Peyer's patch (tissue), 4 donors: Measurements from ENCODE around the gene PITX1. TPM values are rescaled to one million over a fixed set of nuclear protein-coding genes. Genes with fewer than 3 reads are reported as not detected.
"Not testable (repeated sequence)": the region's sequence is repeated elsewhere in the genome, so short reads cannot be mapped to it uniquely, and the experiment has no call there.

Experiments
- DNase-seq, 3 donors: peaks; one replicate each; pipeline ENCODE4 v3.0.0-alpha.2; 2017 to 2019
- H3K27ac ChIP-seq, 4 donors: fragments of 200-600 bp; sonication (generic); one replicate each; pipeline ENCODE4 v1.5.1; 2016 to 2019
- H3K27me3 ChIP-seq, 2 donors: fragments of 200-600 bp; sonication (generic); one replicate each; pipeline ENCODE4 v1.5.1; 2019
- H3K36me3 ChIP-seq, 3 donors: fragments of 200-600 bp; sonication (generic); one replicate each; pipeline ENCODE4 v1.5.1; 2016 to 2019
- H3K4me1 ChIP-seq, 4 donors: fragments of 200-600 bp; sonication (generic); one replicate each; pipeline ENCODE4 v1.5.1; 2016 to 2019
- H3K4me3 ChIP-seq, 4 donors: fragments of 200-600 bp; sonication (generic); 1 replicate in 3 of 4; 2 replicates in 1 of 4; pipeline ENCODE4 v1.5.1; 2016 to 2019; ENCODE audit warnings: mild to moderate bottlenecking in 1 of 4
- H3K9me3 ChIP-seq, 4 donors: fragments of 200-600 bp; sonication (generic); one replicate each; pipeline ENCODE4 v1.5.1; 2016 to 2019; ENCODE audit warnings: mild to moderate bottlenecking in 1 of 4
- POLR2A ChIP-seq, 2 donors: fragments of 450-650 bp; IDR thresholded peaks; one replicate each; pipeline ENCODE4 v1.5.1; 2017; ENCODE audit warnings: antibody characterized with exemption in 2 of 2, mild to moderate bottlenecking in 2 of 2, moderate library complexity in 2 of 2
- total RNA-seq, 4 donors: library from RNA; depleted of rRNA; stranded (reverse); fragments of >200 nt; gene quantifications; one replicate each; pipeline ENCODE4 v1.1.0, GENCODE V29; 2016
- TF ChIP-seq, protein P1 (sequence below), 6 experiments: fragments of 450-650 bp in 4 of 6; fragments of 200-600 bp in 2 of 6; sonication (generic) in 1 of 6; IDR thresholded peaks; one replicate each; pipeline ENCODE4 v1.5.1; 2017 to 2019; ENCODE audit warnings: antibody characterized with exemption in 6 of 6, mild to moderate bottlenecking in 3 of 6, moderate library complexity in 1 of 6

Gene PITX1
- 1 to 10 TPM in 3 of 4 donors, under 1 TPM in 1; 0.88 to 4.2 (median 2.5) TPM for total RNA-seq

DNA sequence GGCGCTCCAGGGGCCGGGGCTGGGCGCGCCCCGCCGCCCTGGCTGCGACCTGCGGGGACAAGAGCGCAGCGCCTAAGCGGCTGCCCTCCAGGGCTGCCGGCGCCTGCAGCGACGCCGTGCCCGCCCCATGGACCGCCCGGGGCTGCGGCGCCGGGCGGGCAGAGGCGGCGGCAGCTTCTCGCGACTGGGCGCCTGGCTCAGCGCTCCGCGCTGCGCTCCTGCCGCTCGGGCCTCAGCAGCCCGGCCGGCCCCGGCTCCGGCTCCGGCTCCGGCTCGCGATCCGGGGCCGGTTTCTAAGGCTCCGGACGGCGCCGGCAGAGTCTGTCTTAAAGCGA, at the start of gene PITX1:
PITX1 (minus strand) TSS at position 328 of the 335 bp plus-strand sequence. CDS start 347 bp downstream, outside the sequence.
- TF ChIP-seq, protein P1, sequence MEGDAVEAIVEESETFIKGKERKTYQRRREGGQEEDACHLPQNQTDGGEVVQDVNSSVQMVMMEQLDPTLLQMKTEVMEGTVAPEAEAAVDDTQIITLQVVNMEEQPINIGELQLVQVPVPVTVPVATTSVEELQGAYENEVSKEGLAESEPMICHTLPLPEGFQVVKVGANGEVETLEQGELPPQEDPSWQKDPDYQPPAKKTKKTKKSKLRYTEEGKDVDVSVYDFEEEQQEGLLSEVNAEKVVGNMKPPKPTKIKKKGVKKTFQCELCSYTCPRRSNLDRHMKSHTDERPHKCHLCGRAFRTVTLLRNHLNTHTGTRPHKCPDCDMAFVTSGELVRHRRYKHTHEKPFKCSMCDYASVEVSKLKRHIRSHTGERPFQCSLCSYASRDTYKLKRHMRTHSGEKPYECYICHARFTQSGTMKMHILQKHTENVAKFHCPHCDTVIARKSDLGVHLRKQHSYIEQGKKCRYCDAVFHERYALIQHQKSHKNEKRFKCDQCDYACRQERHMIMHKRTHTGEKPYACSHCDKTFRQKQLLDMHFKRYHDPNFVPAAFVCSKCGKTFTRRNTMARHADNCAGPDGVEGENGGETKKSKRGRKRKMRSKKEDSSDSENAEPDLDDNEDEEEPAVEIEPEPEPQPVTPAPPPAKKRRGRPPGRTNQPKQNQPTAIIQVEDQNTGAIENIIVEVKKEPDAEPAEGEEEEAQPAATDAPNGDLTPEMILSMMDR (IDR thresholded peaks at IDR 0.05): no peak
- no peak for TF ChIP-seq POLR2A (IDR thresholded peaks at IDR 0.05)
- Histone ChIP-seq H3K36me3 (no peaks in the 10 kb centered on the region), H3K27me3 (peaks cover 0 to 65% of the 10 kb centered on the region in 2 donors), H3K4me1 (peaks cover 0 to 41% (median 20%) of the 10 kb centered on the region in 4 donors), H3K4me3 (peak within 1 kb of the TSS; percentile 42 to 62 (median 60)), H3K9me3 (peaks cover 0 to 4% (median 0%) of the 10 kb centered on the region in 4 donors), H3K27ac (peak within 1 kb of the TSS; percentile 65 to 83 (median 66))
- DNase-seq: no peak

DNA sequence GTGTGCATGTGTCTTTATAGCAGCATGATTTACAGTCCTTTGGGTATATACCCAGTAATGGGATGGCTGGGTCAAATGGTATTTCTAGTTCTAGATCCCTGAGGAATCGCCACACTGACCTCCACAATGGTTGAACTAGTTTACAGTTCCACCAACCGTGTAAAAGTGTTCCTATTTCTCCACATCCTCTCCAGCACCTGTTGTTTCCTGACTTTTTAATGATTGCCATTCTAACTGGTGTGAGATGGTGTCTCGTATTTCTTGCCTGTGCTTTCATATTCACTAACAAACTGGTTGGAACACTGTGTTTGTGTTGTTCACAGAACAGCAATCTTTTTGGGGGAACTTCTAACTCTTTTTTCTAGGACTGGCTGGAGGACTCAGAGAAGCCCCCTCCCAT, 49.3 kb upstream of the PITX1 start:
- not testable (repeated sequence) for H3K4me3 ChIP-seq, H3K36me3 ChIP-seq, DNase-seq, H3K9me3 ChIP-seq, H3K27ac ChIP-seq, H3K27me3 ChIP-seq, H3K4me1 ChIP-seq

DNA sequence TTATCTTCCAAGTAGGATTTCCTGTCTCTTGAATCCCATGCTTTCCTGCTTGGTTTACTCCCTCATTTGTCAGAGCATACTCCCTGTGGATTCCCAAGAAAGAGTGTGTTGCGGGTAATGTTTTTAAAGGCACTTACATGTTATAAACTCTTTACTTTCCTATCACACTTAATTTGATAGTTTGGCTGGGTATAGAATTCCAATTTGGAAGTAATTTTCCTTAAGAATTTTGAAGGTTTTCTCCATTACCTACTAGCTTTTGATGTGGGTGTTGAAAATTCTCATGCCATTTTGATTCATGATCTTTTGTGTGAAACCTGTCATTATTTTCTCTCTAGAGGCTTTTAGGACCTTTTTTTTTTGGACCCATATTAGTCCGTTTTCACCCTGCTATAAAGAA, 47.2 kb upstream of the PITX1 start:
- Histone ChIP-seq H3K27me3 (no peaks in the 10 kb centered on the region), H3K4me3 (no peak overlapping the region), H3K4me1 (no peaks in the 10 kb centered on the region), H3K9me3 (no peaks in the 10 kb centered on the region), H3K36me3 (no peaks in the 10 kb centered on the region), H3K27ac (no peak overlapping the region)
- TF ChIP-seq, protein P1 (IDR thresholded peaks at IDR 0.05): no peak
- TF ChIP-seq POLR2A (IDR thresholded peaks at IDR 0.05): no peak
- DNase-seq: no peak

DNA sequence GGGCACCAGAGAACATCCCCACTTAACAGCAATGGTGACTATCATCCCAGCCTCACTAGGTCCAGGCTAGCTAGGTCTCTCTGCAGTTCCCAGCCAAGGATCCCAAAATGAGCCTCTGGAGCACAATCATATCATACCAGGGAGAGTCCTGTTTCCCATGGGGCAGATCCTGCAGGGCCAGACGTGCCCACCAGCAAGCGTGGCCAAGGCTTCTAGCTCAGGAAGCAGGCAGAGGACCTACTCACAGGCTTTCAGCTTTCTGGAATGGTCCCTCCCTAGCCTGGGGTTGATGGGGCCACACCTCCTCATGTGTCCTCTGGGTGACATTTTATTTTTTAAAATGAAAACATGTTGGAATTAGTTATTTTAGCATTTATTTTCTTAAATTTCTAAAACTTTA, 45.7 kb upstream of the PITX1 start:
- Histone ChIP-seq H3K4me3 (no peak overlapping the region), H3K27me3 (no peaks in the 10 kb centered on the region), H3K9me3 (no peaks in the 10 kb centered on the region), H3K36me3 (no peaks in the 10 kb centered on the region), H3K4me1 (no peaks in the 10 kb centered on the region), H3K27ac (no peak overlapping the region)
- peak in 1 of 3 donors; percentile 8 for DNase-seq
- TF ChIP-seq POLR2A (IDR thresholded peaks at IDR 0.05): no peak
- TF ChIP-seq, protein P1 (IDR thresholded peaks at IDR 0.05): no peak

DNA sequence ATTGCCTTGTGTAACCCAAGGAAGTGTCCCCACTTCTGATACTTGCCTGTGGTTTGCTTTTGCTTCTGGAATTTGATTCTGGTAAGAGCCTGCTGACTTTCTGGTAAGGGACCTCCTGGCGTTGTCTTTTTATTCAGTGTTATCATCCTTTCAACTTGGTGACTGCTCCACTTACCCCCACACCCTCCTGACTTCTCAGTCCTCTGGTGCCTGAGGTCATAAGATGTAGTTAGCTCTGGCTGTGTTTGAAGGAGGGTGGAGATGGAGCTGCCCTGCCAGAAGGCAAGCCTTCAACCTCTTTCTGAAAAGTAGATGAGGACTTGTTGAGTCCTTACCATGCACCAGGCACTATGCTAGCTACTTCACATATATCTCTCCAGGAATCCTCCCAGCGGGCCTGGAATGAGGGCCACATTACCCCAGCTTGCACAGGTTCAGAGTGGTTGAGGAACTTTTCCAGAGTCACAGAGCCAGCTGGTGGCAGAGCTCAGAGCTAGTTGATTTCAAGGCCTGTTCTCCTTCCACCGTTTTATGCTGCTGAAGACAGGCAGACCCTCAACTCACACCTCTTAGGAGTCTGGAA, 45.2 kb upstream of the PITX1 start:
- H3K27ac ChIP-seq: no peak overlapping the region
- H3K4me3 ChIP-seq: no peak overlapping the region
- no peaks in the 10 kb centered on the region for H3K36me3 ChIP-seq
- no peak for DNase-seq
- H3K4me1 ChIP-seq: no peaks in the 10 kb centered on the region
- H3K9me3 ChIP-seq: no peaks in the 10 kb centered on the region
- TF ChIP-seq POLR2A (IDR thresholded peaks at IDR 0.05): no peak
- TF ChIP-seq, protein P1 (IDR thresholded peaks at IDR 0.05): no peak
- H3K27me3 ChIP-seq: no peaks in the 10 kb centered on the region

DNA sequence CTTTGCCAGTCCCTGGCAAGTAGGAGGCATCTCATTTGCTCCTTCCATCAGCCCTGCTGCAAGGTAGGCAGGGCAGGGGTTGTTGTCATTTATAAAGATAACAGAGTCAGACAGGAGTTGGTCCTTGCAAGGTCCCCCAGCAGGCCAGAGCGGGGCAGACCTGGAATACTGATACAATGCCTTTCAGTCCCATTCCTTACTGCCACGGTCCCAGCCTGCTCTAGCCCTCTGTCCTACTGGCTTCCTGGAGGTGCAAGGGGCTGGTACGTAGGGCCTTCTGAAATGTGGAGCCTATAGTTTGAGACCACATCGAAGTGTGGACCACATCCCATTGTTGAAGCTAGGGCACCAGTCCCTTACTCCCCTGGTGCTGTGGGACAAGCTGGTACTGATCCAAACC, 42.8 kb upstream of the PITX1 start:
- TF ChIP-seq POLR2A (IDR thresholded peaks at IDR 0.05): no peak
- TF ChIP-seq, protein P1 (IDR thresholded peaks at IDR 0.05): no peak
- Histone ChIP-seq H3K27me3 (no peaks in the 10 kb centered on the region), H3K9me3 (no peaks in the 10 kb centered on the region), H3K27ac (no peak overlapping the region), H3K4me3 (no peak overlapping the region), H3K4me1 (no peaks in the 10 kb centered on the region), H3K36me3 (no peaks in the 10 kb centered on the region)
- peak in 2 of 3 donors; percentile 8 to 29 for DNase-seq
